Measurements from ENCODE around the gene PPP1R3E. TPM values are rescaled to one million over a fixed set of nuclear protein-coding genes. Genes with fewer than 3 reads are reported as not detected.

PPP1R3E gene
- total RNA-seq, 6 experiments from 2014 or later, result 4.0 to 11.1 (median 8.1) TPM

DNA sequence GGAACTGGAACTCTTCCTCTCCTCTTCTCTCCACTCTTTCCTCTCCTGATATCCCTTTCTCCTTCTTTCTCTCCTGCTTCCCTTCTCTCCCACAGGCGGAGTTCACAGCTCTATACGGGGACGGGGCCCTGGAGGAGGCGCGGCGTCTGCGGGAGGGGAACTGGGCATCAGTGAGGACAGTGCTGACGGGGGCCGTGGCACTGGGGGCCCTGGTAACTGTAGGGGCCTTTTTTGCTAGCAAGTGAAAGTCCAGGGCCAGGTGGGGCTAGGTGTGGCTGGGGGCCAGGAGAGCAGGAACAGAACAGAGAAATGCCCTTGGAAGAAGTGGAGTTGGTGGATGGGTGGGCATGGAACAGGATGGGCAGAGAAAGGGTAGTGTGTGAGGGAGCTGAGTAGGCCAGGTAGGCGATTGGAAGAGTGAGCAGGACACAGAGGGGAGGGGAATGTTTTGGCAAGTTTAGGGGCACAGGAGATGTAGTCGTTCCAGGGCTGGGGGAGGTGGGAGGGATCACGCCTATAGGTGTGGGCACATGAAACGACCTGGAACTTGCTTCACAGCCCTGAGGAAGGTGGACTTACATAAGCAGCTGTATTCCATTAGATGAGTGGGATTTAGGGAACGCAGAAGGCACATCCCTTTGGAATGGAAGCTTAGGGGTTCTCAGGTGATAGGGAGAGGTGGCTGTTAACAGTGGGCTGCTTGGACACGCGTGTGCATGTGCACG is 6.2 kb upstream of the PPP1R3E start:
- H3K27ac ChIP-seq, result no peak overlapping the region
- H3K4me3 ChIP-seq, result no peak overlapping the region
- H3K4me1 ChIP-seq, result peaks cover 0 to 20% (median 10%) of the 10 kb centered on the region in 4 donors
- peaks cover 0 to 15% (median 3%) of the 10 kb centered on the region in 4 donors for H3K36me3 ChIP-seq
- intact Hi-C loops (cut with DNase I), result no loop called here
- H3K9me3 ChIP-seq, result no peaks in the 10 kb centered on the region
- peak in 1 of 3 donors; percentile 47 for DNase-seq
- TF ChIP-seq CTCF (IDR thresholded peaks at IDR 0.05) (no peak), POLR2A (IDR thresholded peaks at IDR 0.05) (no peak)
- no peaks in the 10 kb centered on the region for H3K27me3 ChIP-seq
- 76% methylated on average over 6 of the region's 17 CpGs for WGBS (ENCODE audit: insufficient coverage, low coverage, low lambda C conversion rate, missing lambda C conversion rate)
- ATAC-seq, result no peak

- H3K27me3 ChIP-seq, result no peaks in the 10 kb centered on the region
- no peaks in the 10 kb centered on the region for H3K9me3 ChIP-seq
- H3K27ac ChIP-seq, result peak overlapping the region in 1 of 3 donors; percentile 88
- H3K36me3 ChIP-seq, result peaks cover 0 to 15% (median 3%) of the 10 kb centered on the region in 4 donors
- H3K4me1 ChIP-seq, result peaks cover 0 to 20% (median 10%) of the 10 kb centered on the region in 4 donors
- intact Hi-C loops (cut with DNase I), result no loop called here
- WGBS (ENCODE audit: insufficient coverage, low coverage, low lambda C conversion rate, missing lambda C conversion rate), result 95% methylated on average over 13 of the region's 22 CpGs
- TF ChIP-seq CTCF (IDR thresholded peaks at IDR 0.05), result no peak
- TF ChIP-seq POLR2A (IDR thresholded peaks at IDR 0.05), result no peak
- H3K4me3 ChIP-seq, result peak overlapping the region in 2 of 3 donors; percentile 87
- ATAC-seq (no peak), DNase-seq (peak in 1 of 3 donors; percentile 44)
These were observed 5.3 kb upstream of the PPP1R3E start for GRCh38 chr14:23307687-23308644.

DNA sequence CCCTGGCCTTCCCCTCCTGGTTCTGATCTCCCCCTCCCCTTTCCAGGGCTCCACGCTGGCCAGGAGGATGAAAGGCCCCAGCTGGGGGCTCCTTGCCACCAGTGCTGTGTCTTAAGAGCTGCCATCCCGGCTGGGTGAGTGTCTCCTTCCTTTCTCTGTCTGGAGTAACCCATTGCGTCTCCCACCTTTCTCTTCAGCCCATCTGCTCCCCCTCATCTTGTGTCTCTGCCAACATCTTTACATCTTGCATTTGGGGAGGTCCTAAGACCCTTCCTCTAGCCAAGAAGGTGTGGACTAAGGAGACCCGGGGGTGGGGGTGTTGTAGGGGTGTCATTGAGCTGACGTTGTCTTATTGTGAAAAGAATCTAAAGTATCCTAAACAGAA is 4.5 kb upstream of the PPP1R3E start:
- Histone ChIP-seq H3K4me1 (peaks cover 0 to 20% (median 10%) of the 10 kb centered on the region in 4 donors), H3K27me3 (no peaks in the 10 kb centered on the region), H3K9me3 (no peaks in the 10 kb centered on the region), H3K4me3 (peak overlapping the region; percentile 82 to 87 (median 87)), H3K27ac (peak overlapping the region; percentile 69 to 89 (median 88)), H3K36me3 (peaks cover 0 to 15% (median 3%) of the 10 kb centered on the region in 4 donors)
- ATAC-seq (no peak), DNase-seq (no peak)
- WGBS (ENCODE audit: insufficient coverage, low coverage, low lambda C conversion rate, missing lambda C conversion rate), result 3% methylated on average over 5 of the region's 5 CpGs
- intact Hi-C loops (cut with DNase I), result no loop called here
- no peak for TF ChIP-seq POLR2A (IDR thresholded peaks at IDR 0.05)
- TF ChIP-seq CTCF (IDR thresholded peaks at IDR 0.05), result no peak

GRCh38 chr14:23306412-23307145 is 3.9 kb upstream of the PPP1R3E start, which contains the start of gene BCL2L2:
Gene BCL2L2 (plus strand): TSS chr14:23306833. CDS start chr14:23307768, 935 bp downstream.
- H3K27me3 ChIP-seq, result no peaks in the 10 kb centered on the region
- peak within 1 kb of the TSS; percentile 82 to 87 (median 87) for H3K4me3 ChIP-seq
- H3K27ac ChIP-seq, result peak within 1 kb of the TSS; percentile 69 to 89 (median 88)
- H3K36me3 ChIP-seq, result peaks cover 0 to 12% (median 3%) of the 10 kb centered on the region in 4 donors
- intact Hi-C loops (cut with DNase I), result no loop called here
- no peak for TF ChIP-seq CTCF (IDR thresholded peaks at IDR 0.05)
- peak; percentile 91 for TF ChIP-seq POLR2A (IDR thresholded peaks at IDR 0.05)
- no peaks in the 10 kb centered on the region for H3K9me3 ChIP-seq
- peaks cover 0 to 20% (median 10%) of the 10 kb centered on the region in 4 donors for H3K4me1 ChIP-seq
- WGBS (ENCODE audit: insufficient coverage, low coverage, low lambda C conversion rate, missing lambda C conversion rate), result 16% methylated on average over 16 of the region's 24 CpGs
- ATAC-seq (peak; percentile 75 to 82 (median 80)), DNase-seq (peak; percentile 92 to 94 (median 94))

Data from right lobe of liver (tissue), 6 donors.